ENCODE results near the gene NFYB. TPM values are rescaled to one million over a fixed set of nuclear protein-coding genes. Genes with fewer than 3 reads are reported as not detected.

NFYB gene
- 11.7 TPM for polyA plus RNA-seq (2013, experiment 1 of 2)
- 10.7 TPM for polyA plus RNA-seq (2013, experiment 2 of 2)

GRCh38 chr12:104137902-104138796, at the start of gene NFYB:
TSS of gene NFYB (minus strand) at chr12:104138210. CDS start at chr12:104135453, 2,757 bp downstream.
- peak within 1 kb of the TSS; percentile 94 for H2BK15ac ChIP-seq (ENCODE audit: low read depth, poor library complexity, severe bottlenecking)
- no peaks in the 10 kb centered on the region for H3K9me3 ChIP-seq (ENCODE audit: control insufficient read depth, low read length)
- peak within 1 kb of the TSS; percentile 66 to 88 for H2BK12ac ChIP-seq (ENCODE audit: low read length in 2 of 2)
- H3K36me3 ChIP-seq (ENCODE audit: control insufficient read depth in 1 of 2, insufficient read depth in 2 of 2, low read depth in 1 of 2, low read length in 2 of 2), result peaks cover 0 to 20% of the 10 kb centered on the region in 2 experiments
- peak; percentile 99 for DNase-seq
- H2AFZ ChIP-seq (ENCODE audit: low read depth, low read length), result peak within 1 kb of the TSS; percentile 43
- peak within 1 kb of the TSS in 1 of 2 experiments; percentile 13 for H3K14ac ChIP-seq (ENCODE audit: low read length in 2 of 2)
- peaks cover 8% of the 10 kb centered on the region for H3K4me1 ChIP-seq (ENCODE audit: control insufficient read depth, insufficient read depth, low read depth, low read length)
- H2AK5ac ChIP-seq (ENCODE audit: low read length, severe bottlenecking), result peak within 1 kb of the TSS; percentile 77
- H3K4me2 ChIP-seq (ENCODE audit: low read length, poor library complexity, severe bottlenecking), result peak within 1 kb of the TSS; percentile 89
- peak within 1 kb of the TSS; percentile 74 to 90 for H3K4me3 ChIP-seq (ENCODE audit: insufficient read depth in 1 of 2, low read depth in 1 of 2, low read length in 2 of 2)
- H4K91ac ChIP-seq (ENCODE audit: low read length), result peak within 1 kb of the TSS; percentile 94
- H2BK5ac ChIP-seq (ENCODE audit: low read depth, low read length, poor library complexity, severe bottlenecking), result peak within 1 kb of the TSS; percentile 74
- peak within 1 kb of the TSS in 1 of 2 experiments; percentile 16 for H3K23ac ChIP-seq (ENCODE audit: low read length in 2 of 2)
- peak within 1 kb of the TSS; percentile 98 for H4K8ac ChIP-seq (ENCODE audit: low read length)
- peaks cover 6% of the 10 kb centered on the region for H3K79me1 ChIP-seq (replicated peaks; ENCODE audit: low read length, poor library complexity, severe bottlenecking)
- WGBS, result 2% methylated on average over 78 of the region's 111 CpGs
- H3K18ac ChIP-seq (ENCODE audit: low read depth in 1 of 2, low read length in 2 of 2), result peak within 1 kb of the TSS; percentile 88 to 98
- H2BK120ac ChIP-seq (ENCODE audit: low read depth, low read length), result peak within 1 kb of the TSS; percentile 89
- H3K27me3 ChIP-seq (ENCODE audit: control insufficient read depth in 1 of 2, insufficient read depth in 1 of 2, low read length in 2 of 2), result no peaks in the 10 kb centered on the region
- peak within 1 kb of the TSS; percentile 52 for H3K27ac ChIP-seq (ENCODE audit: low read length, poor library complexity, severe bottlenecking)
- peak within 1 kb of the TSS; percentile 93 for H3K9ac ChIP-seq (ENCODE audit: low read length)
- peak within 1 kb of the TSS; percentile 95 to 99 for H3K4ac ChIP-seq (ENCODE audit: low read depth in 1 of 2, low read length in 2 of 2)

GRCh38 chr12:104187446-104188155, 49.6 kb upstream of the NFYB start:
- Histone ChIP-seq H2AK5ac (ENCODE audit: low read length, severe bottlenecking) (no peak overlapping the region), H3K18ac (ENCODE audit: low read depth in 1 of 2, low read length in 2 of 2) (no peak overlapping the region), H2BK5ac (ENCODE audit: low read depth, low read length, poor library complexity, severe bottlenecking) (no peak overlapping the region), H3K4ac (ENCODE audit: low read depth in 1 of 2, low read length in 2 of 2) (no peak overlapping the region), H3K4me1 (ENCODE audit: control insufficient read depth, insufficient read depth, low read depth, low read length) (no peaks in the 10 kb centered on the region), H3K14ac (ENCODE audit: low read length in 2 of 2) (no peak overlapping the region), H3K36me3 (ENCODE audit: control insufficient read depth in 1 of 2, insufficient read depth in 2 of 2, low read depth in 1 of 2, low read length in 2 of 2) (no peaks in the 10 kb centered on the region), H2BK120ac (ENCODE audit: low read depth, low read length) (no peak overlapping the region), H2BK15ac (ENCODE audit: low read depth, poor library complexity, severe bottlenecking) (no peak overlapping the region), H3K9me3 (ENCODE audit: control insufficient read depth, low read length) (peaks cover 10% of the 10 kb centered on the region), H3K27ac (ENCODE audit: low read length, poor library complexity, severe bottlenecking) (no peak overlapping the region), H3K23ac (ENCODE audit: low read length in 2 of 2) (no peak overlapping the region), H4K8ac (ENCODE audit: low read length) (no peak overlapping the region), H3K4me2 (ENCODE audit: low read length, poor library complexity, severe bottlenecking) (no peak overlapping the region), H4K91ac (ENCODE audit: low read length) (no peak overlapping the region), H3K9ac (ENCODE audit: low read length) (no peak overlapping the region), H3K79me1 (replicated peaks; ENCODE audit: low read length, poor library complexity, severe bottlenecking) (no peaks in the 10 kb centered on the region), H3K27me3 (ENCODE audit: control insufficient read depth in 1 of 2, insufficient read depth in 1 of 2, low read length in 2 of 2) (no peaks in the 10 kb centered on the region), H3K4me3 (ENCODE audit: insufficient read depth in 1 of 2, low read depth in 1 of 2, low read length in 2 of 2) (no peak overlapping the region), H2AFZ (ENCODE audit: low read depth, low read length) (no peak overlapping the region), H2BK12ac (ENCODE audit: low read length in 2 of 2) (no peak overlapping the region)
- 97% methylated on average over 17 of the region's 18 CpGs for WGBS
- no peak for DNase-seq

- H3K27me3 ChIP-seq (ENCODE audit: control insufficient read depth in 1 of 2, insufficient read depth in 1 of 2, low read length in 2 of 2), result no peaks in the 10 kb centered on the region
- H2AK5ac ChIP-seq (ENCODE audit: low read length, severe bottlenecking), result no peak overlapping the region
- H3K4ac ChIP-seq (ENCODE audit: low read depth in 1 of 2, low read length in 2 of 2), result no peak overlapping the region
- 71% methylated on average over 3 of the region's 3 CpGs for WGBS
- H3K18ac ChIP-seq (ENCODE audit: low read depth in 1 of 2, low read length in 2 of 2), result no peak overlapping the region
- H2BK120ac ChIP-seq (ENCODE audit: low read depth, low read length), result no peak overlapping the region
- no peaks in the 10 kb centered on the region for H3K4me1 ChIP-seq (ENCODE audit: control insufficient read depth, insufficient read depth, low read depth, low read length)
- no peak overlapping the region for H3K4me3 ChIP-seq (ENCODE audit: insufficient read depth in 1 of 2, low read depth in 1 of 2, low read length in 2 of 2)
- no peak for DNase-seq
- no peak overlapping the region for H3K23ac ChIP-seq (ENCODE audit: low read length in 2 of 2)
- H3K27ac ChIP-seq (ENCODE audit: low read length, poor library complexity, severe bottlenecking), result no peak overlapping the region
- peaks cover 10% of the 10 kb centered on the region for H3K9me3 ChIP-seq (ENCODE audit: control insufficient read depth, low read length)
- H2AFZ ChIP-seq (ENCODE audit: low read depth, low read length), result no peak overlapping the region
- peak overlapping the region; percentile 23 for H2BK15ac ChIP-seq (ENCODE audit: low read depth, poor library complexity, severe bottlenecking)
- H2BK12ac ChIP-seq (ENCODE audit: low read length in 2 of 2), result no peak overlapping the region
- H4K91ac ChIP-seq (ENCODE audit: low read length), result no peak overlapping the region
- H3K36me3 ChIP-seq (ENCODE audit: control insufficient read depth in 1 of 2, insufficient read depth in 2 of 2, low read depth in 1 of 2, low read length in 2 of 2), result no peaks in the 10 kb centered on the region
- H3K4me2 ChIP-seq (ENCODE audit: low read length, poor library complexity, severe bottlenecking), result no peak overlapping the region
- no peak overlapping the region for H3K9ac ChIP-seq (ENCODE audit: low read length)
- no peak overlapping the region for H2BK5ac ChIP-seq (ENCODE audit: low read depth, low read length, poor library complexity, severe bottlenecking)
- H3K14ac ChIP-seq (ENCODE audit: low read length in 2 of 2), result no peak overlapping the region
- H4K8ac ChIP-seq (ENCODE audit: low read length), result no peak overlapping the region
- H3K79me1 ChIP-seq (replicated peaks; ENCODE audit: low read length, poor library complexity, severe bottlenecking), result no peaks in the 10 kb centered on the region
Observed at GRCh38 chr12:104183443-104183842, 45.4 kb upstream of the NFYB start.
